GM19397 (cell line): ENCODE results near the gene PARN.
A peak's percentile ranks its signal among the peaks of the same experiment; 100 is the strongest.
"Not testable (repeated sequence)": the region's sequence is repeated elsewhere in the genome, so short reads cannot be mapped to it uniquely, and the experiment has no call there.

ENCODE experiments used
- ATAC-seq: cut with Tn5 transposase; IDR thresholded peaks from one replicate; pipeline ENCODE4 v1.9.1; 2021; ENCODE audit warnings: mild to moderate bottlenecking, moderate library complexity; ENCODE audit not compliant: unreplicated experiment

PARN gene

GRCh38 chr16:14632693-14633569 lies 2.9 kb upstream of the PARN start, which contains the start of gene BFAR:
Gene BFAR (plus strand): TSS chr16:14632951. CDS start chr16:14644347, 11,396 bp downstream.
- peak; percentile 80 for ATAC-seq

- ATAC-seq: not testable (repeated sequence)
Observed at GRCh38 chr16:14630620-14631330, 715 bp upstream of the PARN start.

GRCh38 chr16:14629612-14629918 lies 495 bp downstream of the PARN start:
- no peak for ATAC-seq

- ATAC-seq: no peak
Observed at GRCh38 chr16:14628806-14629611, 1.1 kb downstream of the PARN start.

- ATAC-seq: no peak
Observed at GRCh38 chr16:14627078-14627477, 3.0 kb downstream of the PARN start.

GRCh38 chr16:14618566-14618965 lies 11.5 kb downstream of the PARN start:
- no peak for ATAC-seq

GRCh38 chr16:14616280-14616679 lies 13.8 kb downstream of the PARN start:
- no peak for ATAC-seq

- ATAC-seq: no peak
Observed at GRCh38 chr16:14613991-14614390, 16.1 kb downstream of the PARN start.

- ATAC-seq: no peak
Observed at GRCh38 chr16:14611660-14612059, 18.4 kb downstream of the PARN start.

GRCh38 chr16:14609716-14610115 lies 20.3 kb downstream of the PARN start:
- no peak for ATAC-seq

GRCh38 chr16:14608604-14609003 lies 21.5 kb downstream of the PARN start:
- ATAC-seq: no peak

GRCh38 chr16:14608111-14608566 lies 21.9 kb downstream of the PARN start:
- no peak for ATAC-seq

- ATAC-seq: no peak
Observed at GRCh38 chr16:14606102-14606501, 24.0 kb downstream of the PARN start.

- no peak for ATAC-seq
Observed at GRCh38 chr16:14602443-14602963, 27.6 kb downstream of the PARN start.

- no peak for ATAC-seq
Observed at GRCh38 chr16:14600164-14600563, 29.9 kb downstream of the PARN start.

- ATAC-seq: no peak
Observed at GRCh38 chr16:14586637-14587305, 43.3 kb downstream of the PARN start.

- no peak for ATAC-seq
Observed at GRCh38 chr16:14585287-14585686, 44.8 kb downstream of the PARN start.

GRCh38 chr16:14580926-14581325 lies 49.1 kb downstream of the PARN start:
- not testable (repeated sequence) for ATAC-seq

- no peak for ATAC-seq
Observed at GRCh38 chr16:14579266-14579665, 50.8 kb downstream of the PARN start.

GRCh38 chr16:14576532-14576931 lies 53.5 kb downstream of the PARN start:
- ATAC-seq: no peak
